ENCODE measurements around the gene SLC35E1. TPM values are rescaled to one million over a fixed set of nuclear protein-coding genes. Genes with fewer than 3 reads are reported as not detected.

The SLC35E1 gene
- total RNA-seq, 1 donor from 2014 or later, result 39.7 TPM

DNA sequence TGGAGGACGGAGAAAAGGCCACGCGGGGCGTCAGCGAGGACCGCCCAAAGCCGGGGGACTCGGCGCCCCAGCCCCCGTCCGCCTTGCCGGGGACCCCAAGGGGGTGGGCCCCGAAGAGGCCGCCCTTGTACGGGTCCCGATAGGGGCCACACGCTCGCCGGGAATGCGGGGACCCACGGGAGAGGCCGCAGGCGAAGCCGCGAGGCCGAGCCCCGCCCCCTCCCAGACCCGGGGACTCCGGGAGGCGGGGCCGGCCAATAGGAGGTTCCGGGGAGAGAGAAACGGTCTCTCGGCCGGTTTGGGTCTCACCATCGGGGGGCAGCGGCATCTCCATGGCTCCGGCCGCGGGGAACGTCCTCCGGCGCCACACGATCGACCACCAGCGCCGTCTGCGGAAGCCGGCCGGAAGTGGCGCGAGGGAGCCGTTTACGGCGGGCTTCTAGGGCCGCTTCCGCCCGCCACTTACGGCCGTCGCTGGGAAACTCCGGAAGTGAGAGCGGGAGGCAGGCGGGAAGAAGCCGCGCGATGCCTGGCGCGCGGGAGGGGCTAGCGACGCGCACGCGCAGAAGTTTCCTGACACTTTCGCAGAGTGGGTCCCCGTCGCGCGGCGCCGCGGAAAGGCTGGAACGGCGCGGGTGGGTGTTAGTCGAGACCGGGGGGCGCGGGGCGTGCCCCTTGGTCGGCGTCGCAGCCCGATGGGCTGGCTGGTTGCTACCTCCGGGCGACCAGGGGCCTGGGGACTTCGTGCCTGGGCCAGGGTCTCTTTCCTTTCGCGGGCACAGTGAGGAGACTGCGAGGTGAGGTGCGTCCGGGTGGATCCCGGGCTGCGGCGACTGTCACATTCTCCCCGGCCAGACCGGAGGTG is 29.9 kb downstream of the SLC35E1 start, which contains the start of gene CHERP:
CHERP (minus strand) TSS at position 393 of the 865 bp plus-strand sequence; CDS start at position 334, 59 bp downstream.
- Mint-ChIP-seq H3K9me3 (no peaks in the 10 kb centered on the region), H3K4me3 (peak within 1 kb of the TSS; percentile 77), H3K4me1 (peaks cover 26% of the 10 kb centered on the region), H3K27me3 (ENCODE audit: low read depth) (no peaks in the 10 kb centered on the region), H3K27ac (peak within 1 kb of the TSS; percentile 91), H3K36me3 (peaks cover 23% of the 10 kb centered on the region)
- TF ChIP-seq, protein P1, sequence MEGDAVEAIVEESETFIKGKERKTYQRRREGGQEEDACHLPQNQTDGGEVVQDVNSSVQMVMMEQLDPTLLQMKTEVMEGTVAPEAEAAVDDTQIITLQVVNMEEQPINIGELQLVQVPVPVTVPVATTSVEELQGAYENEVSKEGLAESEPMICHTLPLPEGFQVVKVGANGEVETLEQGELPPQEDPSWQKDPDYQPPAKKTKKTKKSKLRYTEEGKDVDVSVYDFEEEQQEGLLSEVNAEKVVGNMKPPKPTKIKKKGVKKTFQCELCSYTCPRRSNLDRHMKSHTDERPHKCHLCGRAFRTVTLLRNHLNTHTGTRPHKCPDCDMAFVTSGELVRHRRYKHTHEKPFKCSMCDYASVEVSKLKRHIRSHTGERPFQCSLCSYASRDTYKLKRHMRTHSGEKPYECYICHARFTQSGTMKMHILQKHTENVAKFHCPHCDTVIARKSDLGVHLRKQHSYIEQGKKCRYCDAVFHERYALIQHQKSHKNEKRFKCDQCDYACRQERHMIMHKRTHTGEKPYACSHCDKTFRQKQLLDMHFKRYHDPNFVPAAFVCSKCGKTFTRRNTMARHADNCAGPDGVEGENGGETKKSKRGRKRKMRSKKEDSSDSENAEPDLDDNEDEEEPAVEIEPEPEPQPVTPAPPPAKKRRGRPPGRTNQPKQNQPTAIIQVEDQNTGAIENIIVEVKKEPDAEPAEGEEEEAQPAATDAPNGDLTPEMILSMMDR (IDR thresholded peaks at IDR 0.05; ENCODE audit: unreplicated experiment), result no peak
- peak; percentile 93 to 94 for DNase-seq (ENCODE audit: low spot score in 2 of 2, unreplicated experiment in 2 of 2)

DNA sequence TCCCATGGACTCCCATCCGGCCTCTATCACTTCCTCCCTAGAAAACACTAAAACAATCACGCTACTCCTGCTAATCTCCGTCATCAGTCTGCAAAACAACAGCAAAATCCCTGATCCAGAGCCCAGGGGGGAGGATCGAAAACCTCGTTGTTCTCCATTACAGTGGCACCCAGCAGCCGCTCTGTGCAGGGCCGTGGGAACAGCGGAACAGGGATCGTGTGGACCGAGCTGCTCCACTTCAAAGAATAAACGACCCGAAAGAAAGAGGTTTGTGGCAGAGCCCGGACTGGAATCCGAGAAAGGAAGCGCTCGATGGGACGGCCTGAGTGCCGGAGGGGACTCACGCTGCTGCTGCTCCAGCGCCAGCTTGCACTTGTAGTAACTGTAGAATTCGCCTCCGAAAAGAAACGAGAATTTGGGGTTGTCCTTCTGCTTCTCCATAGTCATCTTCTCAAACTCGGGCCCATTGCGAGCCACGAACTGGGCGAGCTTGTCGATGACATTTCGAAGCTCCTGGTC is 30.6 kb downstream of the SLC35E1 start:
- peak in 1 of 2 experiments; percentile 41 for DNase-seq (ENCODE audit: low spot score in 2 of 2, unreplicated experiment in 2 of 2)
- peak overlapping the region; percentile 91 for H3K27ac Mint-ChIP-seq
- H3K27me3 Mint-ChIP-seq (ENCODE audit: low read depth), result no peaks in the 10 kb centered on the region
- peak overlapping the region; percentile 77 for H3K4me3 Mint-ChIP-seq
- H3K4me1 Mint-ChIP-seq, result peaks cover 26% of the 10 kb centered on the region
- no peaks in the 10 kb centered on the region for H3K9me3 Mint-ChIP-seq
- TF ChIP-seq, protein P1 (IDR thresholded peaks at IDR 0.05; ENCODE audit: unreplicated experiment), result no peak
- H3K36me3 Mint-ChIP-seq, result peaks cover 23% of the 10 kb centered on the region

DNA sequence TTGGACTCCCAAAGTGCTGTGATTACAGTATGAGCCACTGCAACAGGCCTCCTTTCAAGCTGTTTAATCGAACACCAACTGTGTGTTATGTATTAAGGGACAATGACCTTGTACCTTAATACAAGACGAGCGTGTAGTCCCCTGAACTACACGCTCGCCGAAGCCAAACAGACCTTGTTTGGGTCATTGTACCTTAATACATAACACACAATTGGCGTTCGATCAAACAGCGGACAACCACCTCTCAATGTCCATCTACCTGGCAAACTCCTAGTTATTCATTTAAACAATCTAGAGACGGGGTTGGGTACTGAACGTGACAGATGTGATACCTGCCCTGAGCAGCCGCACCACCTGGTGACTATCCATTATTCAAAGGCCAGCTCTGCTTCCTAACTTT is 31.3 kb downstream of the SLC35E1 start:
- Mint-ChIP-seq H3K4me1 (peaks cover 26% of the 10 kb centered on the region), H3K27me3 (ENCODE audit: low read depth) (no peaks in the 10 kb centered on the region), H3K36me3 (peaks cover 23% of the 10 kb centered on the region), H3K9me3 (no peaks in the 10 kb centered on the region), H3K27ac (peak overlapping the region; percentile 91), H3K4me3 (peak overlapping the region; percentile 77)
- TF ChIP-seq, protein P1 (IDR thresholded peaks at IDR 0.05; ENCODE audit: unreplicated experiment), result no peak
- no peak for DNase-seq (ENCODE audit: low spot score in 2 of 2, unreplicated experiment in 2 of 2)

DNA sequence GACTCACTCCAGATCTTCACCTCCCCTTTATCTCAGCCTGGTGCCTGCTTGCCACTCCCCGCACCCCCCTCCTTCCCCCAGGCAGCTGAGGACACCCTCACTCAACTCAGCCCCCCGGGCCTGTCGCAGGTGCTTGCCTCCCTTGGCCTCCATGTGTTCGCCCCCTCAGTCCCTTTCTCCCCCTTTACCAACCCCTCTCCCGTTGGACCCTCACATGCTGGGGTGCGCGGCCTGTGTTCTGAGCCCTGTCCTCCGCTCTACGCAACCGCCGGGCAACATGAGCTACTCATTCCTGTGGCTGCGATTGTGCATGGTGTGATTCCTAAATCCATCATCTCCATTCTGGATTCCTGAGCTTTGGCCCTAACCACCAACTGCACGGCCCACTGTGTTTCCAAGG is 35.1 kb downstream of the SLC35E1 start:
- H3K27ac Mint-ChIP-seq, result no peak overlapping the region
- H3K4me1 Mint-ChIP-seq, result peaks cover 13% of the 10 kb centered on the region
- DNase-seq (ENCODE audit: low spot score in 2 of 2, unreplicated experiment in 2 of 2), result no peak
- no peaks in the 10 kb centered on the region for H3K27me3 Mint-ChIP-seq (ENCODE audit: low read depth)
- TF ChIP-seq, protein P1 (IDR thresholded peaks at IDR 0.05; ENCODE audit: unreplicated experiment), result no peak
- H3K4me3 Mint-ChIP-seq, result no peak overlapping the region
- H3K9me3 Mint-ChIP-seq, result no peaks in the 10 kb centered on the region
- H3K36me3 Mint-ChIP-seq, result peaks cover 27% of the 10 kb centered on the region

DNA sequence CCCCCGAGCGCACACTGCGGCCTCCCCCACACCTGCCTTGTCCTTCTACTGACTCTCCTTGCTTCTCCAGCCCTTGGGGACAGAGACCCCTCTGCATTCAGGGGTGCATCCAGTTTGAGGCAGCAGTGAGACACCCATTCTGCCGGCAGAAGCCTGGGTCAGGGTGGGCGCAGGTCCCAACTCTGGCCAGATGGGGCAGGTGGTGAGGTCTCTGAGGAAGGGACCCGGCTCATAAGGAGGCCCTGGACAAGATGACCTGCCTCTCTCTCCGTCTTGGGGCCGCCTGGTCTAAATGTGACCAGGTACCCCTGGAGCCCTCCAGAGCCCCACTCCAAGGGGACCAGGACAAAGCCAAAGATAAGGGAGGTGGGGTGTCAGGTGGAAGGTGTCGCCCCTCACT is 36.1 kb downstream of the SLC35E1 start:
- peaks cover 8% of the 10 kb centered on the region for H3K4me1 Mint-ChIP-seq
- H3K36me3 Mint-ChIP-seq, result peaks cover 31% of the 10 kb centered on the region
- no peak overlapping the region for H3K4me3 Mint-ChIP-seq

More for the DNA sequence above, 36.1 kb downstream of the SLC35E1 start:
- DNase-seq (ENCODE audit: low spot score in 2 of 2, unreplicated experiment in 2 of 2), result no peak
- TF ChIP-seq, protein P1 (IDR thresholded peaks at IDR 0.05; ENCODE audit: unreplicated experiment), result no peak
- no peaks in the 10 kb centered on the region for H3K27me3 Mint-ChIP-seq (ENCODE audit: low read depth)
- no peaks in the 10 kb centered on the region for H3K9me3 Mint-ChIP-seq
- H3K27ac Mint-ChIP-seq, result no peak overlapping the region

Data from mesothelial cell of epicardium (in vitro differentiated cells).